HepG2 (cell line): Measurements from ENCODE around the gene ADIPOR1. TPM values are rescaled to one million over a fixed set of nuclear protein-coding genes. Genes with fewer than 3 reads are reported as not detected.

Source experiments
- CHD4 ChIP-seq: fragments of 200-600 bp; sonication (generic); IDR thresholded peaks from 2 replicates; pipeline ENCODE4 v1.7.0; 2017; ENCODE audit warnings: mild to moderate bottlenecking, low read length, borderline replicate concordance
- CREB1 ChIP-seq, 2 experiments: fragments of 450-650 bp in 1 of 2; IDR thresholded peaks; 2 replicates each; pipeline ENCODE4 v1.6.1; 2016 to 2017; ENCODE audit warnings: control low read depth in 1 of 2, mild to moderate bottlenecking in 1 of 2, missing compliant biosample characterization in 1 of 2, missing genetic modification characterization in 1 of 2
- HOXA5 ChIP-seq: sonication (generic); formaldehyde crosslinking; IDR thresholded peaks from 2 replicates; pipeline ENCODE4 v1.4.0; 2020; ENCODE audit warnings: missing genetic modification reagents
- IKZF4 ChIP-seq: sonication (generic); formaldehyde crosslinking; IDR thresholded peaks from 2 replicates; pipeline ENCODE4 v1.5.1; 2020; ENCODE audit warnings: borderline replicate concordance, mild to moderate bottlenecking, low read depth, missing genetic modification reagents; ENCODE audit errors: not compliant biosample characterization
- PAX8 ChIP-seq: sonication (generic); formaldehyde crosslinking; IDR thresholded peaks from 2 replicates; pipeline ENCODE4 v1.8.0; 2022; ENCODE audit warnings: mild to moderate bottlenecking, missing genetic modification reagents, borderline replicate concordance
- REXO4 ChIP-seq: sonication (generic); formaldehyde crosslinking; IDR thresholded peaks from 2 replicates; pipeline ENCODE4 v1.8.0; 2022; ENCODE audit warnings: missing genetic modification reagents, mild to moderate bottlenecking, borderline replicate concordance
- SMAD3 ChIP-seq: sonication (generic); formaldehyde crosslinking; IDR thresholded peaks from 2 replicates; pipeline ENCODE4 v1.4.0; 2020; ENCODE audit warnings: missing genetic modification reagents
- THYN1 ChIP-seq: sonication (generic); formaldehyde crosslinking; IDR thresholded peaks from 2 replicates; pipeline ENCODE4 v1.8.1; 2023; ENCODE audit warnings: low read depth, mild to moderate bottlenecking, moderate library complexity, missing genetic modification reagents, borderline replicate concordance
- ZFP36 ChIP-seq: fragments of 150-350 bp; IDR thresholded peaks from 2 replicates; pipeline ENCODE4 v1.6.1; 2018; ENCODE audit warnings: borderline replicate concordance, low read length, low read depth; ENCODE audit not compliant: partially characterized antibody
- ZNF256 ChIP-seq: sonication (generic); formaldehyde crosslinking; conservative IDR thresholded peaks from 2 replicates; pipeline ENCODE4 v1.4.0; 2020; ENCODE audit warnings: missing genetic modification reagents
- ZNF382 ChIP-seq: sonication (generic); formaldehyde crosslinking; IDR thresholded peaks from 2 replicates; pipeline ENCODE4 v1.5.0; 2020; ENCODE audit warnings: missing genetic modification reagents, mild to moderate bottlenecking, borderline replicate concordance
- polyA plus RNA-seq, 8 experiments: library from polyadenylated mRNA; depleted of rRNA in 3 of 8; stranded (reverse) in 7 of 8; unstranded in 1 of 8; fragments of >200 nt; fragmentation: Illumina TruSeq in 4 of 8; extraction: Trizol in 4 of 8; gene quantifications; 2 replicates each; pipeline versions ENCODE4 v1.2.1 to v1.2.3, GENCODE V29; 2011 to 2016; ENCODE audit warnings: low read depth in 4 of 8, missing spikeins in 1 of 8, mixed read lengths in 1 of 8; ENCODE audit not compliant: insufficient read depth in 1 of 8
- total RNA-seq, 5 experiments: library from RNA; depleted of rRNA; stranded (reverse); fragments of >200 nt; fragmentation: Illumina TruSeq; extraction: Trizol; gene quantifications; 2 replicates each; pipeline ENCODE4 v1.2.3, GENCODE V29; 2016; ENCODE audit warnings: low read depth in 1 of 5
- TF ChIP-seq, protein P1 (sequence below): sonication (generic); formaldehyde crosslinking; IDR thresholded peaks from 2 replicates; pipeline ENCODE4 v1.4.0; 2020; ENCODE audit warnings: missing genetic modification reagents
- TF ChIP-seq, protein P2 (sequence below), 2 experiments: sonication (generic) in 1 of 2; formaldehyde crosslinking in 1 of 2; IDR thresholded peaks; 2 replicates each; pipeline versions ENCODE4 v1.4.0 to v1.6.1; 2018 to 2020; ENCODE audit warnings: missing genetic modification reagents in 2 of 2, borderline replicate concordance in 1 of 2, low read depth in 1 of 2, mild to moderate bottlenecking in 1 of 2, missing biosample characterization in 1 of 2
- TF ChIP-seq, protein P3 (sequence below): sonication (generic); formaldehyde crosslinking; IDR thresholded peaks from 2 replicates; pipeline ENCODE4 v1.8.0; 2022; ENCODE audit warnings: mild to moderate bottlenecking, missing genetic modification reagents, moderate library complexity
- TF ChIP-seq, protein P4 (sequence below): sonication (generic); formaldehyde crosslinking; IDR thresholded peaks from 2 replicates; pipeline ENCODE4 v1.4.0; 2020; ENCODE audit warnings: missing genetic modification reagents
- TF ChIP-seq, protein P5 (sequence below): sonication (generic); formaldehyde crosslinking; IDR thresholded peaks from 2 replicates; pipeline ENCODE4 v1.9.0; 2021; ENCODE audit warnings: missing genetic modification reagents, mild to moderate bottlenecking, borderline replicate concordance

ADIPOR1 gene
- total and polyA plus RNA-seq, 2 of the 13 experiments (the other 11 are each of a cell fraction or from before 2014, with no cell fraction given) = 60.0 to 141 TPM

DNA sequence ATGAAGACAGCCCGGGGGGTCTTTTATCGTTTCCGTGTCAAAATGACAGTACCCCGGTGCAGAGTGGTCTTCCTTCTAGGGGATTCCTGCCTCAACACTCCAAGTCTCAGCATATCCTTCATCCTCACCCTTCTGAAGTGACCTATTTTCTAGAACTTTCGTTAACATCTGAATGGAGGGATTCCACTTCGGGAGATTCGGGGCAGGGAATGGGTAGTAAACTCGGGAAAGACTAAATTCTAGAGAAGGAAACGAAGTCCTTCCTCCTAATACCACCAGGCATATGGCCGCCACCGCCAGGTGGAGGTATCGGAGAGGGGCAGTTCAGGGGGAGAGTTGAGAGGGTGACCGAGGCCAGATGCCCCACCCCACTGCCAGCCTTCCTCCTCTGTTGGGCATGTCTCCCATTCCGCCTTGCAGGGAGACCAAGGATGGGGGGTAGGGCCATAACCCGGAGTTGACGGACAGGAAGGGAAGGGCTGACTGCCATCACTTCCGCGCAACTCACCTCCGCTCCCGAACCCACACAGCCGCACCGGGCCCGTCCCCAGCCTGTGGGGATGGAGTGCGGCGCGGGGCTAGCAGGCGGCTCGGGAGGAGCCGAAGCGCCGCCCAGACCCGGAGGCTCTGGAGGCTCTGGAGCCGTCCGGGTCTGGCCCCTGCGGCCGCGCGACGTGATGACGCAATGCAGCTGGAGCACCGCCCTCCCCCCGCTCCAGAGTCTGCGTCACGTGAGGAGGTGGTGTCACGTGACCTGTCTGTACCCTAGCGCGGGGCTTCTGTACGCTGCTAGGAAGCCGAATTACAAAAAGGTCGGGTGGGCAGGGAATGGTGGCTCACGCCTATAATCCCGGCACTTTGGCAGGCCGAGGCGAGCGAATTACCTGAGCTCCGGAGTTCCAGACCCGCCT, 31.3 kb downstream of the ADIPOR1 start, which contains the start of gene KLHL12 (continued):
- TF ChIP-seq, protein P1, sequence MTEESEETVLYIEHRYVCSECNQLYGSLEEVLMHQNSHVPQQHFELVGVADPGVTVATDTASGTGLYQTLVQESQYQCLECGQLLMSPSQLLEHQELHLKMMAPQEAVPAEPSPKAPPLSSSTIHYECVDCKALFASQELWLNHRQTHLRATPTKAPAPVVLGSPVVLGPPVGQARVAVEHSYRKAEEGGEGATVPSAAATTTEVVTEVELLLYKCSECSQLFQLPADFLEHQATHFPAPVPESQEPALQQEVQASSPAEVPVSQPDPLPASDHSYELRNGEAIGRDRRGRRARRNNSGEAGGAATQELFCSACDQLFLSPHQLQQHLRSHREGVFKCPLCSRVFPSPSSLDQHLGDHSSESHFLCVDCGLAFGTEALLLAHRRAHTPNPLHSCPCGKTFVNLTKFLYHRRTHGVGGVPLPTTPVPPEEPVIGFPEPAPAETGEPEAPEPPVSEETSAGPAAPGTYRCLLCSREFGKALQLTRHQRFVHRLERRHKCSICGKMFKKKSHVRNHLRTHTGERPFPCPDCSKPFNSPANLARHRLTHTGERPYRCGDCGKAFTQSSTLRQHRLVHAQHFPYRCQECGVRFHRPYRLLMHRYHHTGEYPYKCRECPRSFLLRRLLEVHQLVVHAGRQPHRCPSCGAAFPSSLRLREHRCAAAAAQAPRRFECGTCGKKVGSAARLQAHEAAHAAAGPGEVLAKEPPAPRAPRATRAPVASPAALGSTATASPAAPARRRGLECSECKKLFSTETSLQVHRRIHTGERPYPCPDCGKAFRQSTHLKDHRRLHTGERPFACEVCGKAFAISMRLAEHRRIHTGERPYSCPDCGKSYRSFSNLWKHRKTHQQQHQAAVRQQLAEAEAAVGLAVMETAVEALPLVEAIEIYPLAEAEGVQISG (CRISPR knock-in tag) = peak; percentile 86
- TF ChIP-seq CREB1 (IDR thresholded peaks at IDR 0.05) (peak; percentile 96), CREB1 (CRISPR knock-in tag; IDR thresholded peaks at IDR 0.05) (peak; percentile 97), ZNF256 (CRISPR knock-in tag) (0 out of 2 replicates have a peak, but pooled peaks have one; percentile 53), HOXA5 (peak; percentile 96; the same call in 1 of the 2 replicates), PAX8 (CRISPR knock-in tag) (no peak), THYN1 (CRISPR knock-in tag) (0 out of 2 replicates have a peak, but pooled peaks have one; percentile 65), IKZF4 (CRISPR knock-in tag) (peak; percentile 25), ZNF382 (no peak), ZFP36 (no peak), CHD4 (no peak), SMAD3 (CRISPR knock-in tag) (peak; percentile 62; the same call in 1 of the 2 replicates), REXO4 (CRISPR knock-in tag) (no peak)
- TF ChIP-seq, protein P2, sequence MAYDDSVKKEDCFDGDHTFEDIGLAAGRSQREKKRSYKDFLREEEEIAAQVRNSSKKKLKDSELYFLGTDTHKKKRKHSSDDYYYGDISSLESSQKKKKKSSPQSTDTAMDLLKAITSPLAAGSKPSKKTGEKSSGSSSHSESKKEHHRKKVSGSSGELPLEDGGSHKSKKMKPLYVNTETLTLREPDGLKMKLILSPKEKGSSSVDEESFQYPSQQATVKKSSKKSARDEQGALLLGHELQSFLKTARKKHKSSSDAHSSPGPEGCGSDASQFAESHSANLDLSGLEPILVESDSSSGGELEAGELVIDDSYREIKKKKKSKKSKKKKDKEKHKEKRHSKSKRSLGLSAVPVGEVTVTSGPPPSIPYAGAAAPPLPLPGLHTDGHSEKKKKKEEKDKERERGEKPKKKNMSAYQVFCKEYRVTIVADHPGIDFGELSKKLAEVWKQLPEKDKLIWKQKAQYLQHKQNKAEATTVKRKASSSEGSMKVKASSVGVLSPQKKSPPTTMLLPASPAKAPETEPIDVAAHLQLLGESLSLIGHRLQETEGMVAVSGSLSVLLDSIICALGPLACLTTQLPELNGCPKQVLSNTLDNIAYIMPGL (CRISPR knock-in tag; IDR thresholded peaks at IDR 0.05; ENCODE audit: borderline replicate concordance in 1 of 2, low read depth in 1 of 2) = peak; percentile 78 to 88
- TF ChIP-seq, protein P3, sequence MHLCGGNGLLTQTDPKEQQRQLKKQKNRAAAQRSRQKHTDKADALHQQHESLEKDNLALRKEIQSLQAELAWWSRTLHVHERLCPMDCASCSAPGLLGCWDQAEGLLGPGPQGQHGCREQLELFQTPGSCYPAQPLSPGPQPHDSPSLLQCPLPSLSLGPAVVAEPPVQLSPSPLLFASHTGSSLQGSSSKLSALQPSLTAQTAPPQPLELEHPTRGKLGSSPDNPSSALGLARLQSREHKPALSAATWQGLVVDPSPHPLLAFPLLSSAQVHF (CRISPR knock-in tag) = no peak
- TF ChIP-seq, protein P4, sequence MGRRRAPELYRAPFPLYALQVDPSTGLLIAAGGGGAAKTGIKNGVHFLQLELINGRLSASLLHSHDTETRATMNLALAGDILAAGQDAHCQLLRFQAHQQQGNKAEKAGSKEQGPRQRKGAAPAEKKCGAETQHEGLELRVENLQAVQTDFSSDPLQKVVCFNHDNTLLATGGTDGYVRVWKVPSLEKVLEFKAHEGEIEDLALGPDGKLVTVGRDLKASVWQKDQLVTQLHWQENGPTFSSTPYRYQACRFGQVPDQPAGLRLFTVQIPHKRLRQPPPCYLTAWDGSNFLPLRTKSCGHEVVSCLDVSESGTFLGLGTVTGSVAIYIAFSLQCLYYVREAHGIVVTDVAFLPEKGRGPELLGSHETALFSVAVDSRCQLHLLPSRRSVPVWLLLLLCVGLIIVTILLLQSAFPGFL = no peak
- TF ChIP-seq, protein P5, sequence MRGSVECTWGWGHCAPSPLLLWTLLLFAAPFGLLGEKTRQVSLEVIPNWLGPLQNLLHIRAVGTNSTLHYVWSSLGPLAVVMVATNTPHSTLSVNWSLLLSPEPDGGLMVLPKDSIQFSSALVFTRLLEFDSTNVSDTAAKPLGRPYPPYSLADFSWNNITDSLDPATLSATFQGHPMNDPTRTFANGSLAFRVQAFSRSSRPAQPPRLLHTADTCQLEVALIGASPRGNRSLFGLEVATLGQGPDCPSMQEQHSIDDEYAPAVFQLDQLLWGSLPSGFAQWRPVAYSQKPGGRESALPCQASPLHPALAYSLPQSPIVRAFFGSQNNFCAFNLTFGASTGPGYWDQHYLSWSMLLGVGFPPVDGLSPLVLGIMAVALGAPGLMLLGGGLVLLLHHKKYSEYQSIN (CRISPR knock-in tag) = no peak
